H1 (cell line): ENCODE measurements around the gene FRMD4A.

Experiments used
- CTCF ChIP-seq, 3 experiments: IDR thresholded peaks; 1 replicate in 2 of 3; 2 replicates in 1 of 3; pipeline versions ENCODE4 v1.5.1 to v1.6.1; 2011; ENCODE audit warnings: low read length in 3 of 3, mild to moderate bottlenecking in 3 of 3, inconsistent platforms in 2 of 3, low read depth in 1 of 3, moderate library complexity in 1 of 3; ENCODE audit not compliant: insufficient read depth in 1 of 3; ENCODE audit errors: control extremely low read depth in 1 of 3
- POLR2AphosphoS5 ChIP-seq: IDR thresholded peaks from 2 replicates; pipeline ENCODE4 v1.6.1; 2011; ENCODE audit warnings: low read depth, low read length
- RAD21 ChIP-seq, 2 experiments: IDR thresholded peaks in 1 of 2; conservative IDR thresholded peaks in 1 of 2; 2 replicates each; pipeline ENCODE4 v1.6.1; 2011; ENCODE audit warnings: low read depth in 2 of 2, low read length in 2 of 2, improper control_type of control experiment in 1 of 2, inconsistent platforms in 1 of 2, mild to moderate bottlenecking in 1 of 2, moderate library complexity in 1 of 2
- SIX5 ChIP-seq: IDR thresholded peaks from 2 replicates; pipeline ENCODE4 v1.6.1; 2011; ENCODE audit warnings: mild to moderate bottlenecking, low read depth, low read length
- TCF12 ChIP-seq: IDR thresholded peaks from 2 replicates; pipeline ENCODE4 v1.6.1; 2011; ENCODE audit warnings: low read depth, mild to moderate bottlenecking, low read length
- TF ChIP-seq, protein P1 (sequence below): IDR thresholded peaks from 2 replicates; pipeline ENCODE4 v1.6.1; 2011; ENCODE audit warnings: low read depth, mild to moderate bottlenecking, low read length; ENCODE audit not compliant: insufficient read depth

- TF ChIP-seq SIX5: no peak
- TF ChIP-seq TCF12: no peak
- TF ChIP-seq, protein P1, sequence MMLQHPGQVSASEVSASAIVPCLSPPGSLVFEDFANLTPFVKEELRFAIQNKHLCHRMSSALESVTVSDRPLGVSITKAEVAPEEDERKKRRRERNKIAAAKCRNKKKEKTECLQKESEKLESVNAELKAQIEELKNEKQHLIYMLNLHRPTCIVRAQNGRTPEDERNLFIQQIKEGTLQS: no peak
- no peak for TF ChIP-seq RAD21 (IDR thresholded peaks at IDR 0.05 in 1 of 2, conservative IDR thresholded peaks at IDR 0.05 in 1 of 2; ENCODE audit: low read depth in 2 of 2, low read length in 2 of 2)
- TF ChIP-seq CTCF (IDR thresholded peaks at IDR 0.05; ENCODE audit: control extremely low read depth in 1 of 3, insufficient read depth in 1 of 3, low read depth in 1 of 3, low read length in 3 of 3): no peak
- no peak for TF ChIP-seq POLR2AphosphoS5
Measured at GRCh38 chr10:14225379-14225778, 105.3 kb downstream of the FRMD4A start.
